Right lung (tissue), 10 donors: ENCODE data around the gene CCN5. TPM values are rescaled to one million over a fixed set of nuclear protein-coding genes. Genes with fewer than 3 reads are reported as not detected.
A peak's percentile ranks its signal among the peaks of the same experiment; 100 is the strongest.
"Not testable (repeated sequence)": the region's sequence is repeated elsewhere in the genome, so short reads cannot be mapped to it uniquely, and the experiment has no call there.

Source experiments
- DNase-seq, 2 donors: peaks; one replicate each; pipeline ENCODE4 v3.0.0-alpha.2; 2013
- long read RNA-seq, 8 donors: transcript quantifications; one replicate each; lab custom pipeline, GENCODE V29; 2026
- polyA plus RNA-seq, 5 donors: library from polyadenylated mRNA; unstranded; fragments of 120-200 nt; gene quantifications; one replicate each; pipeline versions ENCODE4 v1.2.1 to v1.2.3, GENCODE V29; 2013; ENCODE audit warnings: inconsistent platforms in 1 of 5, low replicate concordance in 1 of 5; ENCODE audit not compliant: insufficient read length in 5 of 5, insufficient read depth in 1 of 5

Gene CCN5
- under 1 TPM; 0.27 to 0.43 (median 0.36) TPM for polyA plus RNA-seq
- long read RNA-seq, donor 1 = 0 reads
- long read RNA-seq, donor 2 = 0 reads
- long read RNA-seq, donor 3 = 0 reads
- long read RNA-seq, donor 4 = 0 reads
- long read RNA-seq, donor 5, partial matches to known transcripts = 0 of 1 reads
- long read RNA-seq, donor 5, other reads (novel, unspliced or antisense) = 0 of 1 reads
- long read RNA-seq, donor 6 = 0 reads
- long read RNA-seq, donor 7 = 0 reads
- long read RNA-seq, donor 8 = 0 reads

DNA sequence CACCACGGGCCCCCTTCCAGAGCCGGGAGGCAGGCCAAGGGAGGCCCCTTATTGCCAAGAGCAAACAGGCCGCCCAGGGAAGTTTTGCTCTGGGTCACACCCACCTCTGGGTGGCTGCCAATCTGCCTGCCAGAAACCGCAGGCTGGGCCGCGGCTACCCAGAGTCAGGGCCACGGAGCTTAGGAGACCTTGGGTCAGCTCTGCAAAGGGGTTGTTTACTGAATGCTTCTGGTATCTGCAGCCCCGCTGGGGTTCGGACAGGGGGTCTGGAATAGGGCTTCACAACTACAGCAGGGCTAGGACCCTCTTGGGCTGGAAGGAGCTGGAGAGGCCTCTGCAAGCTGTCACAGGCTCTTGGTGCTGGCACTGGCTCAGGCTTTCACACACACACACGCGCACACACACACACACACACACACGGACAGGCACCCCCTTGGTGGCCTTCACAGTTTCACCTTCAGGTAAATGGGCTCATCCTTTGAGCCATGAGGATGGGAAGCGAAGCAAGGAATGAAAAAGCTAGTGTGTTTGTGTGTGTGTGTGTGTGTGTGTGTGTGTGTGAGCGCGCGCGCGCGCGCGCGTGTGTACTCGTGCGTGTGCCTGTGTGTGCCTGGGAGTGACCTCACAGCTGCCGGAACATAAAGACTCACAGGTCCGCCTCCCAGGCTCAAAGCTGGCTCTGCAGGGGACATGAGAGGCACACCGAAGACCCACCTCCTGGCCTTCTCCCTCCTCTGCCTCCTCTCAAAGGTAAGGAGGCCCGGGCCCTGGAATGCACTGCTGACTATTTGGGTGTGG, at the start of gene CCN5:
CCN5 (plus strand) TSS at position 669 of the 798 bp plus-strand sequence; CDS start at position 691, 22 bp downstream.
- peak; percentile 76 to 80 for DNase-seq

- DNase-seq = no peak
Observed at GRCh38 chr20:44666066-44666465, 49.1 kb upstream of the CCN5 start.

DNA sequence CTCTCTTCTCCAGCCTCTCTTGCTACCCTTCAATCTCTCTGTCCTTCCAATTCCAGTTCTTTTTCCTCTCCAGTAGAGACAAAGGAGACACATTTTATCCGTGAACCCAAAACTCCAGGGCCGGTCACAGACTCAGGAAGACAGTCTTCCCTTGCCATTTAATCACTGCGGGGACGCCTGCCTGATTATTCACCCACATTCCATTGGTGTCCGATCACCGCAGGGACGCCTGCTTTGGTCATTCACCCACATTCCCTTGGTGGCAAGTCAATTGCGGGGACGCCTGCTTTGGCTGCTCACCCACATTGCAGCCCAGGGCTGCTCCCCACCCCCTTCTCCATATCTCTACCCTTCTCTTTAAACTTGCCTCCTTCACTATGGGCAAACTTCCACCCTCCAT, 44.3 kb upstream of the CCN5 start:
- DNase-seq = not testable (repeated sequence)

GRCh38 chr20:44671541-44671940, 43.6 kb upstream of the CCN5 start:
- DNase-seq = not testable (repeated sequence)

DNA sequence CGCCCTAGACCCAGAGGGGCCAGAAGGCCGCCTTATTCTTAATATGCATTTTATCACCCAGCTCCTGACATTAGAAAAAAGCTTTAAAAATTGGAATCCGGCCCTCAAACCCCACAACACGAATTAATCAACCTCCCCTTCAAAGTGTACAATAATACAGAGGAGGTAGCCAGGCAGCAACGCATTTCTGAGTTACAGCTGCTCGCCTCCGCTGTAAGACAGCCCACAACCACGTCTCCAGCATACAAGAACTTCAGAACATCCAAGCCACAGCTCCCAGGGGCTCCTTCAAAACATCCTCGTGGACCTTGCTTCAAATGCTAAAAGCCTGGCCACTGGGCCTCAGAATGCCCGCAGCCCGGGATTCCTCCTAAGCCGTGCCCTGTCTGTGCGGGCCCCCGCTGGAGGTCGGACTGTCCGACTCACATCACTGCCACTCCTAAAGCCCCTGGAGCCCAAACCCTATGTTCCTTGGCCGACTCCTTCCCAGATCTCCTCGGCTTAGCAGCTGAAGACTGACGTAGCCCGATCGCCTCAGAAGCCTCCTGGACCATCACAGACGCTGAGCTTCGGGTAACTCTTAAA, 42.8 kb upstream of the CCN5 start:
- not testable (repeated sequence) for DNase-seq

DNA sequence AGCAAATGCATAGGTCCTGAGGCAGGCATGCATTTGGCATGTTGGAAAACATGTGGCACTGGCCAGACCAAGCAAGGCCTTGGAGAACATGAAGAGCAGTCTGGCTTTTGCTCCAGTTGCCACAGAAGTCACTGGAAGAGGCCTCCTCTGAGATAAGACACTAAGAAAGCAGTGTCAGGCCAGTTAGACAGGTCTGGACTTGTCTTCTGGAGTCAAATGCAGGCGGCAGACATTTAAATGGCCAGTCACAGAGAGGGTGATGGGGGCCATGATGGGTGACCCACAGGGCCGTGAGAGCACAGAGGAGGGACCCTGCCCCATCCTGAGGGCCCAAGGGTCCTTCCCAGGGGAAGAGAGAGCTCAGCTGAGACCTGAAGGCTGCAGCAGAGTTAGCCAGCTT, 36.9 kb upstream of the CCN5 start:
- DNase-seq = no peak

- DNase-seq = no peak
Observed at GRCh38 chr20:44678990-44679611, 36.1 kb upstream of the CCN5 start.

DNA sequence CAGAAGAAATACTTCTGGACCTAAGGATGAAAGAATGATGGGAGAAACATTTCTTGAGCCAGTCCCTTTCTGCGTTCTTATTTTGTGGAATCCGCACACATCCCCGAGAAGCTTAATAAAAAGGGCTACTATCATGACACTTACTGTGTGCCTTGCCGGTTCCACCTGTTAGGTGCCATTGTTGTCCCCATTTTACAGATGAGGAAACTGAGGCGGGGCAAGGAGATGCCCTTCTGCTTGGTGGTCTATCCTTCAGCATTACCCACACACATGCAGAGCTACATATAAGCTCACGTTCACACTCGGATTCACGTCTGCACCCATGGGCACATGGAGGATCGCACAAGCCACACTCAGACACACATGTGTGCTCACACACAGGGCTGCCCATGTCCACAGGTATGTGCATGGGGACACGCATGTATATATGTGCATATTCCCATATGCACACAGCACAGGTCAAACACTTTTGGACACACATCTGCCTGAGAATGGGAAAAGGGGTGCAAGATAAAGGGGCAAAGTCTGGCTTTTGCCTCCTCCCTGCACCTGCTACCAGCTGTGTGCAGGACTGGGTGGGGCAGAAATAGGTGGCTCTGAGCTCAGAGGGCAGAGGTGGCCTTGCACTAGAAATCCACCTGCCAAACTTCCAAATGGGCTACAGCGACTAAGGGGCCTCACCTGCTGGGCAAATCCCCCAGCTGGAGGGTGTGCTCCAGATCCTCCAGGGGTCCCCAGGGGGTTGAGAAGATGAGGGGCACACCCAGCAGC, 33.2 kb upstream of the CCN5 start:
- no peak for DNase-seq

DNA sequence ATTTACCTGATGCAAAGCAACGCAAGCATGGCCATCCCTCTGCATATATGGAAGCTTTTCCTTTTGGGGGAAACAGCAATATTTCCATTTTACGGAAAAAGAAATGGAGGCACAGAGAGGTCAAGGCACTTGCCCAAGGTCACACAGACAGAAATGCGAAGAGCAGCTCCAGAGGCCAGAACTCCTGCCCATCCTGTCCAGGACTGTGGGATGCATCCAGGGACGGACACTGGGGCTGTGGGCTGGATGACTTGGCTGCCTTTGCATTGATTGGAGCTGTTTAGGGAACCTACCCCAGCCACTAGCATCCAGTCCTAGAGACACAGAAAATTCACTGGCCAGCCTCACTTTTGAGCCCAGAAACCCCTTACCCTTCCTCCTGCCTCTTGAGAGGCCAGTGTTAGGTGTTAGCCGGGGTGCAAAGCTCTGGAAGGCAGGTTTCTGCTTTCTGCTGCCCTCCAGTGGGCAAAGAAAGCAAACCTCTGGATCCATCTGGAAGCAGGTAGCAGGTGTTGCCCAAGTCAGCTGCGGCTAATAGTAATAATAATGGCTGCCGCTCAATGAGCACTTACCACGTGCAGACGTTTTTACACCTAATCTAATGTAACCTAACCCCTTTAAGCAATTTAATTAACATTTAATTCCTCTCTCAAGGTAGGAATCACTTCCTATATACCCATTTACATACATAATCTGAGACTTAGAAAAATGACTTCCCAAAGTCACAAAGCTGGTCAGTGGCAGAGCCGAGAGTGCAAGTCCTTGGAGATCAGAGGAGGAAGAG, 31.7 kb upstream of the CCN5 start:
- no peak for DNase-seq

DNA sequence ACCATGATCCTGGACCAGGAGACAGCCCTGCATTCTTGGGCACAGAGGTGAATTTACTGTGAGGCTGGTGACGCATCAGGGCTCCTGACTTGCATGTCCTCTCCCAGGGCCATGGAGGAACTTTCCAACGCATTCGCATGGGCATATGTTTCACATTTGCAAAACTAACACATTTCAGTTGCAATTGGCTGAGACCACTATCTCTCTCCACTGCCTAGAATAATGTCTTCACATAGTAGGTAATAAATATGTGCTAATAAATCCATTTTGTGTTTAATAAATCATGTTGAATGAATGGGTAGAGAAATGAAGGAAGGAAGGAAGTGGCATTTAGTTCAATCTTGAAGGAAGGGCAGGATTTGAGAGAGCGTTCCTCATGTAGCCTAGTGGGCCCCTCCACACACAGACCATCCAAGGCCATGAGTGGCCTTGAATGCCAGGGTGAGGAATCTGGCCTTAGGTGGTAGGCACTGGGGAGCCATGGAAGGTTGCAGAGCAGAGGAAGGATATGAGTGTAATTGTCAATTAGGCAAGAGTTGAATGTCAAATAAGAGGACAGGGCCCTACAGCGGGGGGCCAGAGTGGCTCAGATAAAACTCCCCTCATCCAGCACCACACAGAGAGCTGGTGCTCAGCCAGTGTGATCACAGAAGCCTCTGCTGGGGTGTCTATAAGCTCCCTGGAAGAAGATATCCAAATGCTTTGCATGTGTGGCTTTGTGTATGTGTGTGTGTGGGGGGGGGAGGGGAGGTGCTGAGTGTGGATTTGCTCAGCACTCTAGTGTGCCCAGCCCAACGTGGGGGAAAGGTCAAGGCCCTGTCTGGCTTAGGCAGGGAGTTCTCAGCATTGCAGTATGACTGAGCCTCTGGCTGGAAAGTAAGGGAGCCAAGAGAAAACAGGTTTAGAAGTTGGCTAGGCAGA, 30.9 kb upstream of the CCN5 start:
- DNase-seq = no peak

GRCh38 chr20:44686934-44687333, 28.2 kb upstream of the CCN5 start:
- DNase-seq = no peak

GRCh38 chr20:44688053-44688625, 27.0 kb upstream of the CCN5 start:
- DNase-seq = no peak

GRCh38 chr20:44689809-44690208, 25.4 kb upstream of the CCN5 start:
- no peak for DNase-seq

GRCh38 chr20:44690781-44691423, 24.3 kb upstream of the CCN5 start:
- DNase-seq = no peak

DNA sequence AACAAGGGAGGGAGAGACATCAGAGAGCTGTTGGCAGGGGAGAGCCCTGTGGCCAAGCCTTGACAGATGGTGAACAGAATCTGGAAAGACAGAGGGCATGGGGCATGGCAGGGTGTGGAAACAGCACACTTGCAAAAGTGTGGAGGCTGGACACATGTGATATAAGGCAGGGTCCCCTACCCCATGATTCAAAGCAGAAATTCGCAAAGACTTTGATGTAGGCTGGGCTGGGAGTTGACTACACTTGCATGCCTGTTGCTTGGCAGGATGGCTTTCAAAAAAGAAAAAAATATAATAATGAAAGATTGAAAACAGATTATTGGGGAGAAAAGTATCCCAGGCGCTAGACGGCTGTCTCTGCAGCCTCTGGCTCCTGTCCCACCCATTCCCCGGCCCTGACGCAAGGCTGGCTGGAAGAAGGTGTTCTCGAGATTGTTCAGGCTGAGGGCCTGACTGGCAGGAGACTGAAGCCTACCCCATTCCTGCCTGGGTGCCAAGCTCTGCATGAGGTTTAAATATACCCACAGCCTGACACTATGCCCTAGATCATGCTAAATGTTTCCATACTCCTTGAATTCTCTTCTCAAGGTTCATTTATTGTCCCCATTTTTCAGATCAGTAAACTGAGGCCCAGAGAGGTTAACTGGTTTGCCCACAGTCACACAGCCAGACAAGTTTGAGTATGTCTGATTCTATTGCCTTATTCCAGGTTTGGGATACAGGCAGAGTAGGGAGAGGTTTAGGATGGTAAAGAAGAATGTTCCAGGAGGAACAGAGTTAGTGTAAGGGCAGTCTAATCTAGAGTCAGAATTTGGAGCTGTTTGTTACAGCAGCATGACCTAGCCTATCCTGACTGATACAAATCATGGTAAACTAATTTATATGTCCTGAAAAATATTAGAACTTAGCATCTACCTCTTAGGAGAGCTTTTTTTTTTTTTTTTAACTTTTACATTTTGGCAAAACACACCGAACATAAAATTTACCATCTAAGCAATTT, 23.4 kb upstream of the CCN5 start:
- DNase-seq = peak in 1 of 2 donors; percentile 63

DNA sequence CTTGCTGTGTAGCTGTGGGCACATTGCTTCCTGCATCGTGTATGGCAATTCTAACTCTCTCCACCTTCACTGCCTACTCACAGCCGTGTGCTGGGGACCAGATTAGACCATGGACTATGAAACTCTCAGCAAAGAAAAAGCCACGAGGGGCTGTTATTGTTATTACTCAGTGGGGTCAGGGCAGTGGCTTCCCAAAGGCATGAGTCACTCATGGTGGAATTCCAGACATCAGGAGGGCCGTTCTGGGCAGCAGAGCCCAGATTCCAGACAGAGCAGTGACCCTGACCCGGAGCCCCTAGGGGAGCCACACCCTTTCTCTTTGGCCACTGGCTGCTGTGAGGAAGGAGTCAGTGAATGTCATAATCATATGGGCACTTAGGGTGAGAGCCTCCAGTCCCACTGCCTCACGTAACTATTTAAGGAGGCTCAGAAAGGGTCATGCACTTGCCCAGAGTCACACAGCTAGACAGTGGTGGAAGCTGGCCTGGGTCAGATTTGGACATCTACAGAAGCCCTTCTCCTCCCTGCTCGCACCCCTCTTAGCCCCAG, 22.2 kb upstream of the CCN5 start:
- no peak for DNase-seq

GRCh38 chr20:44693627-44694026, 21.5 kb upstream of the CCN5 start:
- DNase-seq = no peak
